Measurements from ENCODE around the gene USP53.

The USP53 gene

DNA sequence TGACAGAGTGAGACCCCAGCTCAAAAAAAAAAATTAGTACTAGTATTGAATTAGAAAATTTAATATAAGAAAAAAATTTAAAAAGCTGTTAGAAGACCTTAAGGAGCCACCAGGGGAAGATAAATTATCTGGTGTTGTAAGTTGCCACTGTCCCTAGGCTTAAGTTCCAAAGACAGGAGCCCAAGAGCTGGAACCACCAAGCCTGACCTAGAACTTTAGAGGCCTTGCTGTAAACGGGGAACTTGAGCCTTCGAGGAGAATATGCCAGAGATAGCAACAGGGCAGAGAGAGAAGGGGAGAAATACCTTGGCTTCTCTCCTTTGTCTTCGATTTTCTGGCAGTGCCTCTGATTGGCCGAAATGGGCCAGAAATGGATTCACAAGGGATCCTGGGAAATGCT, 8.9 kb downstream of the USP53 start:
- TF ChIP-seq, protein P1, sequence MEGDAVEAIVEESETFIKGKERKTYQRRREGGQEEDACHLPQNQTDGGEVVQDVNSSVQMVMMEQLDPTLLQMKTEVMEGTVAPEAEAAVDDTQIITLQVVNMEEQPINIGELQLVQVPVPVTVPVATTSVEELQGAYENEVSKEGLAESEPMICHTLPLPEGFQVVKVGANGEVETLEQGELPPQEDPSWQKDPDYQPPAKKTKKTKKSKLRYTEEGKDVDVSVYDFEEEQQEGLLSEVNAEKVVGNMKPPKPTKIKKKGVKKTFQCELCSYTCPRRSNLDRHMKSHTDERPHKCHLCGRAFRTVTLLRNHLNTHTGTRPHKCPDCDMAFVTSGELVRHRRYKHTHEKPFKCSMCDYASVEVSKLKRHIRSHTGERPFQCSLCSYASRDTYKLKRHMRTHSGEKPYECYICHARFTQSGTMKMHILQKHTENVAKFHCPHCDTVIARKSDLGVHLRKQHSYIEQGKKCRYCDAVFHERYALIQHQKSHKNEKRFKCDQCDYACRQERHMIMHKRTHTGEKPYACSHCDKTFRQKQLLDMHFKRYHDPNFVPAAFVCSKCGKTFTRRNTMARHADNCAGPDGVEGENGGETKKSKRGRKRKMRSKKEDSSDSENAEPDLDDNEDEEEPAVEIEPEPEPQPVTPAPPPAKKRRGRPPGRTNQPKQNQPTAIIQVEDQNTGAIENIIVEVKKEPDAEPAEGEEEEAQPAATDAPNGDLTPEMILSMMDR (IDR thresholded peaks at IDR 0.05; ENCODE audit: low read depth, low read length): no peak

DNA sequence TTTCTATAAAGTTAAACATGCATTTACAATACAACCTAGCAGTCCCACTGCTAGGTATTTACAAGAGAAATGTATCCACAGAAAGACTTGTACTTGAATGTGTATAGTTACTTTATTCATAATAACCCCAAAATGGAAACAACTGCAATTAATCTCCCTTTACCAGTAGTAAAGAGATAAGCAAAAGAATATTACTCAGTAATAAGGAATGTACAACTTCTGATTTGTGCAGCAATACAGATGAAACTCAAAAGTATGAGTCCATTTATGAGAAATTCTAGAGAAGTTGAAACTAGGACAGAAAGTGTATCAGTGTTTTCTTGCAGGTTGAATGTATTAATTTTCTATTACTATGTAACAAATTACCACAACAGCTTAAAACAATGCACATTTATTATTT, 15.2 kb downstream of the USP53 start:
- TF ChIP-seq, protein P1 (IDR thresholded peaks at IDR 0.05; ENCODE audit: low read depth, low read length): no peak
- no peak for DNase-seq (ENCODE audit: extremely low read depth, low read depth)

More for the DNA sequence above, 8.9 kb downstream of the USP53 start:
- DNase-seq (ENCODE audit: extremely low read depth, low read depth): no peak

DNA sequence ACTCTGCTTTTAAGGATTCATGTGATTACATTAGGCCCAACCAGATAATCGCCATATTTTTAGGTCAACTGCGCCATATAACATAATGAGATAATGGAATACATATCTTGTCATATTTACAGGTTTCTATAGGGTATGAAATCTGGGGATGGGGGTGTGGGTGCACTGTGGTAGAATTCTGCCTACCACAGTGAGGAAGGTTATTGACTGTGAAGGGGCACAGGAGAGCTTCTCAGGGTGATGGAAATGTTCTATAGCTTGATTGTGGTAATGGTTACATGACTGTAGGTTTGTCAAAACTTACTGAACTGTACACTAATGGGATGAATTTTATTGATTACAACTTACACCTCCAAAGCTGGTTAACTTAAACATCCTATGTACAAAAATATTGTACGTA, 15.9 kb downstream of the USP53 start:
- TF ChIP-seq, protein P1 (IDR thresholded peaks at IDR 0.05; ENCODE audit: low read depth, low read length): no peak

DNA sequence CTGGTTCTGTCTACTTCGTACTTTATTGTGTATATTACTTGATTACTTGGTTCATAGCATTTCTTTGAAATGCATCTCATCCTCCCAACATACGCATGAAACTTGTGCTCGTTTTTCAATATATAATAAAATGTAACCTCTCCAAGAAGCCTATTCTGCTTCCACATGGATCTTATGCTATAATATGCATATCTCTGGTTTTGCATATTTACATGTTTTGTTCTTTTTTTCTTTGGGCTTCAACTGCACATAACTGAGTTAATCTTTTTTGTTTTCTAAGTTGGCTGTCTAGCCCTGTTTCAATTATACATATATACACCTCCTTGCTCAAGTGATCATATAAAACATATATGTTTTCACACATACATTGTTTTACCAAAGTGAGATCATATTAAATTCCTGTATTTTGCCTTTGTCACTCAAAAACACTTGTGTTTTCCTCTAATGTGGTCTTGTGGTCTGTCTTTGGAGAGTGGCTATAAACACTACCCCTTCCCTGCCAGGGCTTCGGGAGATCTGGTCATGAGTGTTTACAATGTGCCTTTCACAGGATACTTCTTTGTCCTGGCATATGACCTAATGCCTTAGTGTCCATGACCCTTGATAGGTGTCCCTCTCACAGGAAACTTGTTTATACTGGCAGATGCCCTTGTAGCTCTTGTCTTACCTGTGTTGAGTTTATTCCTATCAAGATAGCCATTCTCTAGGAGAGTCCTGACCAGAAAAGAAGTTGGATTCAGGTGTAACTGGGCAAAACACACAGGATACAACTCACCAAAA, 17.6 kb downstream of the USP53 start:
- TF ChIP-seq, protein P1 (IDR thresholded peaks at IDR 0.05; ENCODE audit: low read depth, low read length): no peak
- no peak for DNase-seq (ENCODE audit: extremely low read depth, low read depth)

More for the DNA sequence above, 15.9 kb downstream of the USP53 start:
- DNase-seq (ENCODE audit: extremely low read depth, low read depth): no peak

DNA sequence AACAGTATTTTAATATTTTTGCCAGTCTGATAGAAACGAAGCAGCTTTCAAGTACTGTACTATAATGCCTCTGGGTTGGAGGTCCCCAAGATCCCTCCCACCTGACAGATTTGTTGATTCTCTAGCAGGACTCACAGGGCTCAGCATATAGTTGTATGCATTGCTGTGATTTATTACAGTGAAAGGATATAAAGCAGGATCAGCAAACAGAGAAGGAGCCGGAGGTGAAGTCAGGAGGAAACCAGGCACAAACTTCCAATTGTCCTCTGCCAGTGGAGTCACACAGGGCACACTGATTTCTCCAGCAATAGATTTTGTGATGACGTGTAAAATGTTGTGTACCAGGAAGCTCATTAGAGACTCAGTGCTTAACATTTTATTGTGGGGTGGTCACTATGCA, 19.0 kb downstream of the USP53 start:
- TF ChIP-seq, protein P1 (IDR thresholded peaks at IDR 0.05; ENCODE audit: low read depth, low read length): no peak
- no peak for DNase-seq (ENCODE audit: extremely low read depth, low read depth)

DNA sequence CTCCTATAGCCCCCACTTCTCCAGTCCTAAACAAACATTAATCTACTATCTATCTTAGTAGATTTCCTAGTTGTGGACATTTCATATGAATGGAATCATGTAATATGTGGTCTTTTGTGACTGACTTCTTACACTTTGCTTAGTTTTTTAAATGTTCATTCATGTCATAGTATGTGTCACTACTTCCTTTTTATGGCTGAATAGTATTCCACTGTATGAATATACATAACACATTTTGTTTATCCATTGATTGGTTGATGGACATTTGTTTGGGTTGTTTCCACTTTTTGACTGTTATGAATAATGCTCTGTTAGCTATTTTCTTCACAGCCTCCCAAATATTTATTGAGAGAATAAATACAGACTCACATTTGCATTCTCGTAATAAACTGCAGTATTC, 19.8 kb downstream of the USP53 start:
- no peak for DNase-seq (ENCODE audit: extremely low read depth, low read depth)
- TF ChIP-seq, protein P1 (IDR thresholded peaks at IDR 0.05; ENCODE audit: low read depth, low read length): no peak

DNA sequence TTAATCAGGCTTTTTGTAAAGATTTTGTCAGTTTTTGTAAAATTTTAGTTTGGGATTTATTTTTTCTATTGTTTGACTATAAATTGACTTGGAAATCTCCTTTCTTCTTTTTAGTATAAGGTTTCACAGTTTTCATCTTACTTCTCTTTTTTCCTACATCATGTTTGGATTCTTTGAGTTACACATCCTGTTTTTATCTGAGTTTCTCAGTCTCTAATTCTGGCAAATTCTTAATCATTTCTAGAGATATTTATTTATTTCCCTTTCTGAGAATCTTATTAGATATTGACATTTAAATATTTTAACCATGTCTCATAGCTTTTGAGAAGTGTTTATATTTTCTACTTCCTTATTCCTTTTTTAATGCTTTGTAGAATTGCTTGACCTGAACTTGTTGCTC, 20.7 kb downstream of the USP53 start:
- TF ChIP-seq, protein P1 (IDR thresholded peaks at IDR 0.05; ENCODE audit: low read depth, low read length): no peak

More for the DNA sequence above, 20.7 kb downstream of the USP53 start:
- DNase-seq (ENCODE audit: extremely low read depth, low read depth): no peak

Measured in AG09319 (cell line).